Smooth muscle cell of the brain vasculature (primary cell): Measurements from ENCODE around the gene NGLY1.

ENCODE experiments used
- DNase-seq: peaks from one replicate; pipeline ENCODE4 v3.0.0-alpha.2; 2012; ENCODE audit warnings: low read depth, low spot score

Gene NGLY1

DNA sequence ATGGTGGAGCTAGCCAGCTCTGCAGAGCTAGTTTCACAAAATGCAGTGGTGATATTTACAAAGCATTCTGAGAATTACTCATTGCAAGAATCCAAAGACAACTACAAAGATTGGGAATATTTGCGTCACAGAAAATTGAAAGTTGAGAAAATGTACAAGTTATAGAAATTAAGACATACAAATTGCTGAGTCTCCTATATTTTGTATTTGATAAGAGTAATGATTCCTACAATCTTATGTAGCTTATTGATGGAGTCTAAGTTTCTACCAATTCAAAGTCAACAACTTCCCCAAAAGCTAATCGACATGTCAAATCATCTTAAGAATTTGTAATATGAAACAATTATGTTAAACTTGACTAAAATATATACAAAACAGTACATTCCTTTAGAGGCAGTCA, 72.2 kb downstream of the NGLY1 start:
- no peak for DNase-seq

GRCh38 chr3:25708036-25708435, 75.2 kb downstream of the NGLY1 start:
- DNase-seq: no peak

DNA sequence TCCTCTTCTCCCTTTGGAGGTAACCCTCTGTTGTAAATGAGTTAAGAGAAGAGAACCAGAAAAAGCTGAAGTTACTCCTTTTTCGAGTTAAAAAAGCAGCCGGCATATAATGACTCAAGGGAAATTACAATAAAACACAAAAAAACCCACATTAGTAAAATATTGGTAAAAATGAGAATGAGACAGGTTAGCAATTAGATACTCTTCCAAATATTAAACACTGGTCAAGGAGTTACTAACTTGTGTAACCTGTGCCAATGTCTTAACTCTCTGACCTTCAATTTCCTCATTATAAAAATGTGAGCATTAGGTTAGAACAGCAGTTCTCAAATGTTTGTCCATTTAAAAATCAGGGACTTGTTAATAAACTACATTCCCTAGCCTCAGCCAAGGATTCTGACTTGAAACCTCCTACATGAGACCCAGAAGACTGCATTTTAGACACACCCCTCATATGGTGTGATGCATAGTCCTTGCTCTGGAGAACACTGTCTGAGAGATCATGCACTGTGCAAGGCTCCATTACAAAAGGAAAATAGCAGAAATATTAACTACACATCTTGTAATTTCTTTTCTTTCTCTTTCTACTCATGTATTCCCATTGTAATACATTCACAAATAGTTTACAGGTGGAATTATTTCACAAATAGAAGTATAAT, 75.8 kb downstream of the NGLY1 start:
- no peak for DNase-seq

DNA sequence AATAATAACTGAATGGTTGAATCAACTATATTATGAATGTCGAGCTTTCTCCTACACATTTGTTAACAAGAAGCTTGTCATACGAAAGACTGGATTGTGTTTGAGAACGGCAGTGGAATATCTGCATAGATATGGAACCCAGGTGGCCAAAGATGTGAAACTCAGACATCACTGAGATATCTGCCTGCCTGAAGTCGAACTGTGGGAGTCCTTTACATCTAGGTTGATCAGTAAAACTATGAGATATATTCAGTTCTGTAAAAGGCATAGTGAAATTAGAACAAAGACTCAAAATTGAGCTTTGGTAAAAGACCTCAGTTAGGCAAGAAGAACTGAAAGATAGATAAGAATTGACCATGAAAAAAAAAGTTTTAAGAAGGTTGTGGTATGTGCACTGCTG, 77.0 kb downstream of the NGLY1 start:
- DNase-seq: no peak

DNA sequence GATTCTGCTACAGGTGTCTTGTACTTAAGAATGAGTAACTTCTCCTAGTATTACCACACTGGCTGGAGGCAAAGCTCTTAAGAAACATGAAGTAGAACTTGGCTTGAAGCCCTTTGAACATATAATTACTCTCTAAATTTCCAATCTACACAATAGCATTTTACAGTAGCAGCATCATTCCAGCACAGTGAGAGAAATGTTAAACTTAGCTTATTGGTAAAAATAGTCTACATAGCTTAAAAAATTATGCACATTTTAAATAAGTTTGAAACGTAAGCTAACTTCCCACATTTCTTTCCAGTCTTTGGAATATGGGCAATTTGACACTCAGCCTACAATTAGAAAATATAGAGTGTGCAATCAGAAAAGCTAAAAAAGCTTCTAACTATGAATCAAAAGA, 85.7 kb downstream of the NGLY1 start:
- no peak for DNase-seq

DNA sequence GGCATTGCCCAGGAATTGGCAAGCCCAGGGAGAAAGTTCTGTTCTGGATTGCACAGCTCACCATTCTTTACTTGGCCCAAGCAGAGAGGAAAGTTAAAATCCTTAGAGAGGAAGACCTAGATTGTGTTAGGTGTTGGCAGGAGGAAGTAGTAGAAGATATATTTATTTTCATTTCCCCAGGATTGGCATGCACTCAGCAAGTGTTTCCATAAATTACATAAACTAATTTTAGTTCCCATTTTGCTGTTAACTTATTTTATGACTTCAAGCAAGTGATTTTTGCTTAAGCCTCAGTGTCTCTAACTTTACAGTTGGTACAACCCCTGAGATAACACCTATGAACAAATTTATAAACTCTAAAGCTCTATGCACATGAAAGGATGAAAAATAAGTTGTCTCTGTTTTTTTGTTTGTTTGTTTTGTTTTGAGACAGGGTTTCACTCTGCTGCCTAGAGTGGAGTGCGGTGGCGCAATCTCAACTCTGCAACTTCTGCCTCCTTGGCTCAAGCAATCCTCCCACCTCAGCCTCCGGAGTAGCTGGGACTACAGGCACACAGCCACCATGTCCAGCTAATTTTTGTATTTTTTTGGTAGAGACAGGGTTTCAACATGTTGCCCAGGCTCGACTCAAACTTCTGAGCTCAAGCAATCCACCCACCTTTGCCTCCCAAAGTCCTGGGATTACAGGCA, 87.4 kb downstream of the NGLY1 start:
- DNase-seq: no peak

GRCh38 chr3:25693238-25693637, 90.0 kb downstream of the NGLY1 start:
- no peak for DNase-seq

DNA sequence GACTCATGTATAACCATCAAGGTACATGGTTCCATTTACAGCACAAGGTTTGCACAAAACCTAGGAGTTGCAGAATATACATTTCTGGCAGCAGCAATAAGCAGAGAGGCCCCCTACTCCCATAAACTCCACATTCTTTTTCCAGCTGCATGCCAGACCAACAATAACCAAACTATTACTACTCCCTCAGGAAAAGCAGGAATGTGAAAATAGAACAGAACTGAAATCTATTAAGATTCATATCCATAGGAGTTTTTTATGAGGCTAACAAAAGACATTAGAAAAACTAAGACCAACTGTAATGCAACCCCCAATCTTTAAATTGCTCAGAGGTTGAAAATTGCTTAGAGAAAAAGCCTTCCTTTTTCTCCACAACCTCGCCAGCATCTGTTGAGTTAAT, 90.9 kb downstream of the NGLY1 start:
- no peak for DNase-seq

- DNase-seq: no peak
Measured at GRCh38 chr3:25690768-25691533, 92.3 kb downstream of the NGLY1 start.

DNA sequence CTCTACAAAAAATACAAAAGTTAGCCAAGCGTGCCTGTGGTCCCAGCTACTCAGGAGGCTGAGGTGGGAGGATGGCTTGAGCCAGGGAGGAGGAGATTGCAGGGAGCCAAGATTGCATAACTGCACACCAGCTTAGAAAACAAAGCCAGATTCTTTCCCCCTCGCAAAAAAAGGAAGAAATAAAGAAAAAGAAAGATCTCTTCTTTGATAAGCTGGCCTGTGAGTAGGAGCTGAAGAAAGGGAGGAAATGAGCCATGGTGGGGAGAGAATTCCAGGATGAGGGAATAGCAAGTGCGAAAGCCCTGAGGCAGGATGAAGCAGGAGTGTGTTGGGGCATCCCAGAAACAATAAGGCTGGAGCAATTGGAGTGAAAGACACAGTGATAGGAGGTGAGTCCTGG, 94.0 kb downstream of the NGLY1 start:
- no peak for DNase-seq

DNA sequence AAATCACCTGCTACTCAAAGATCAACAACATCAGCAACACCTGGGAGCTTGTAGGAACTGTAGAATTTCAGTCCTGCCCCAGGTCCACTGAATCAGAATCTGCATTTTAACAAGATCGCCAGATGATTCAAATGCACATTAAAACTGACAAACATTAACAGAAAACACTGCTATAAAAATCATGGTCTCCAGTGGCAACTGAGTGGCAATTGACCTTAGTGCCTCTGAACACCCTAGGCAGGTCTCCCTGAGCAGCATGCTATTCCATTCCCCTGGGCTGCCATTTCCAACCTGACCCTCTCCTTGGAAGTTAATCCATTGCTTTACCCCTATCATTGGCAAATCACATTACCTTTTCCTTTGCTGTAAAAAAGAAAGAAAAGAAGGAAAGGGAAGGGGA, 95.5 kb downstream of the NGLY1 start:
- no peak for DNase-seq

GRCh38 chr3:25686766-25687165, 96.5 kb downstream of the NGLY1 start:
- DNase-seq: no peak

DNA sequence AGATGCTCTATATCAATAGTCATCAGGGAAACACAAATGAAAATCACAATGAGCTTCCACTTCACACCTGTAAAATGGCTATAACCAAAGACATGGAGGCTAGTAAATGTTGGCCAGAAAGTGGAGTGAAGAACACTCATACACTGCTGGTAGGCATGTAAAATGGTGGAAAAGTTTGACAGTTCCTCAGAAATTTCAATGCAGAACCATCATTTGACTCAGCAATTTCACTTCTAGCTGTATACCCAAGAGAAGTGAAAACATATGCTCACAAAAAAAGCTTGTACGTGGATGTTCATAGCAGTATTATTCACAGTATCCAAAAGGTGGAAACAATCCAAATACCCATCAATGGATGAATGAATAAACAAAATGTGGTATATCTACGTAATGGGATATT, 99.4 kb downstream of the NGLY1 start:
- no peak for DNase-seq

DNA sequence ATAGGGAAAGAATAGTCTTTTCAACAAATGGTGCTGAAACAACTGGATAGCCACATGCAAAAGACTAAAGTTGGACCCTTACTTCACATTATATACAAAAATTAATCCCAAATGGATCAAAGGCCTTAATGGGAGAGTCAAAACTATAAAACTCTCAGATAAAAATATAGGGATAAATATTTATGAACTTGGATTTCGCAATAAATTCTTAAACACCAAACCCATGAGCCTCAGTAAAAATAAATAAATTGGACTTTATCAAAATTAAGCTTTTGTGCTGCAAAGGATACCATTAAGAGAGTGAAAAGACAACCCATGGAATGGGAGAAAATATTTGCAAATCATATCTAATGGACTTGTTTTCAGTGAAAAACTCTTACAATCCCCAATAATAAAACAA, 99.8 kb downstream of the NGLY1 start:
- no peak for DNase-seq

- no peak for DNase-seq
Measured at GRCh38 chr3:25679642-25680302, 103.5 kb downstream of the NGLY1 start.

DNA sequence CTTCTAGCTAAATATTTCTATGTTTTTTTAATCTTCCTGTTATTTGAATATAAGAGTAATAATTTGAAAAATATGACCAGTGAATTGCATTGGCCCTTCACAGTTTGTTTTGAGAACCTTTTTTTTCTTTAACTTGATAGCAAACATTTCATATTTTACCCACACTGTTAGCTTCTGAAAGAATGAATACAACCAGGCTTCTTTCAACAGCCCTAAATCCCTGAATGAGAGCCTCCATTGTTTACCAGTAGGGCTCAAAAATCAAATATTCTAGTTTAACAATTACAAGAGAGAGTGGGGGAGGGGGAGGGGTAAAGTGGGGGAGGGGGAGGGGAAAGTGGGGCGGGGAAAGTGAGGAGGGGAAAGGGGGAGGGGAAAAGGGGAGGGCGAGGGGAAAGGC, 104.1 kb downstream of the NGLY1 start:
- no peak for DNase-seq

DNA sequence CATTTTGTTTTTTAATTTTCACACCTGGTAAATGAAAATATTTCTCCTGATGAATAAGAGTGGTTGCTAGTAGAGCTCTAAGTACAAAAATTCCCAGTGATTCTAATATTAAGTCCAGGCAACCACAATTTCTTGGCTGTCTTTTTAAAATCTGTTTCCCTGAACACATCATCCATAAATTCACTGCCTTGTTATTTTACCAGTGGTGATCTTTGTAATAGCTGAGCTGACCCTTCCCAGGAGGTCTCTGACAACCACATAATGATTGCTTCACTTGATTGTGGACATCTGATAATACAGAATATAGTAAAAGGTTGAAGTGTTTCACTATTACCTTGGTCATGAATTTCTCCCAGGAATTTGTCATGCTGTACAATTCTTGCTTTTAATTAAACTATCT, 104.7 kb downstream of the NGLY1 start:
- DNase-seq: no peak

- DNase-seq: no peak
Measured at GRCh38 chr3:25677121-25677520, 106.1 kb downstream of the NGLY1 start.

DNA sequence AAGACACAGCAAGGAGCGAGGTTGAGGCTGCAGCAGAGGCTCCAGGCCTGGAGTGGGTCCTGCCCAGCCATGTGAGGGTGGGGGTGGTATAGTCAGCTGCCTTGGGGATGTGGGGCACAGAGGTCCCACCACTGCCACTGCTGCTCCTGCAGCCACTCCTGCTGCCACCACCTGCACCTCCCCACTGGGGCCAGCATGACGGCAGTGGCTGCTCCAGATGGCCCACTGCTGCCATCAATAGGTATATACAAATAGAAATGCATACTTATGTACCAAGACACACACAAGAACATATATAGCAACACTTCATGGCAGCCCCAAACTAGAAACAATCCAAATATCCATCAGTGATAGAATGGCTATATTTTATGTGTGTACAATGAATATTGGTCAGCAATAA, 108.6 kb downstream of the NGLY1 start:
- DNase-seq: no peak

- no peak for DNase-seq
Measured at GRCh38 chr3:25673738-25674298, 109.4 kb downstream of the NGLY1 start.
